Activated CD8-positive, alpha-beta memory T cell treated with anti-CD3 and anti-CD28 coated beads for 48 hours (primary cell): ENCODE measurements around the gene SLC5A1.
"Not testable (repeated sequence)": the region's sequence is repeated elsewhere in the genome, so short reads cannot be mapped to it uniquely, and the experiment has no call there.

Experiments used
- DNase-seq, 3 experiments: peaks; one replicate each; pipeline ENCODE4 v3.0.0-alpha.2; 2020; ENCODE audit warnings: low read depth in 2 of 3, low spot score in 2 of 3

SLC5A1 gene

DNA sequence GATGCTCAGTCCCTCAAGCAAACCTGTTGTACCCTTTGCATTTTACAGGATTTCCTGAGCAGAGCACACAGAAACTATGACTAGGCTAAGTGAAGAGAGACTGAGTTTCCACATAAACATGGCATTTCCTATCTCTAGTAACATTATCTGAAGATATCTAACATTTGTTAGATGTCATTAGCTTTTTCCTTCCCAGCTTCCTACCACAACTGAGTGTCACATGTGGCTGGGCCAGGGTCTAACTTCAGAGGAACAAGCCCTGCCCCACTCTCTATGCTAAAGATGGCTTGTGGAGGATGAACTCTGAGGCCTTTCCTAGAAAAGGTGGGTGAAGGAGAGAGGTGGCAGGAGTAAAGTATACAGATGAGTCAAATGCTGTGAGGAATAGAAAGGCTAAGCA lies 99.5 kb downstream of the SLC5A1 start:
- peak in 1 of 3 experiments; percentile 12 for DNase-seq

DNA sequence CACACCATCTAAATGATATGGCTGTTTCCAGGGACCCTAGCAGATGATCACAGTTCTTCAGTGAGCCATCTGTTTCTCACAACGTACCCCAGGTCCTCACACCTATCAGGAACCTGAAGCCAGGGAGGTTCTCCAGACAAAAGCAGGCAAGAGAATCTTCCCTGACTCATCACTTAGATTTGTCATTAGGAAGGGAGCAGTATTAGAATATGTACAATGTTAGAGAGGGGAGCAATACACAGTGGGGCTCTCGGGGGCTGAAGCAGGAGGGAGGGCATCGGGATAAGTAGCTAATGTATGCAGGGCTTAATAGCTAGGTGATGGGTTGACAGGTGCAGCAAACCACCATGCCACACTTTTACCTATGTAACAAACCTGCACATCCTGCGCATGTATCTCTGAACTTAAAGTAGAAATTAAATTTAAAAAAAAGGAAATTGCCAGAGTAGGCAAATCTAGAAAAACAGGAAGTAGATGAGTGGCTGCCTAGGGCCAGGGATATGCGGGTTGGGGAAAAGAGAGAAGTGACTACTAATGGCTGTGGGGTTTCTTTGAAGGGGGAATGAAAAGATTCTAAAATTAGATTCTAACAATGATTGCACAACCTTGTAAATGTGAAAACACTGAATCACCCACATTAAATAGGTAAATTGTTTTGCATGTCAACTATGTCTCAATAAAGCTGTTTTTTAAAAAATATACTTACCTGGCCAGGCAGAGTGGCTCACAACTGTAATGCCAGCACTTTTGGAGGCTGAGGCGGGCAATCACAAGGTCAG lies 101.6 kb downstream of the SLC5A1 start:
- no peak for DNase-seq

DNA sequence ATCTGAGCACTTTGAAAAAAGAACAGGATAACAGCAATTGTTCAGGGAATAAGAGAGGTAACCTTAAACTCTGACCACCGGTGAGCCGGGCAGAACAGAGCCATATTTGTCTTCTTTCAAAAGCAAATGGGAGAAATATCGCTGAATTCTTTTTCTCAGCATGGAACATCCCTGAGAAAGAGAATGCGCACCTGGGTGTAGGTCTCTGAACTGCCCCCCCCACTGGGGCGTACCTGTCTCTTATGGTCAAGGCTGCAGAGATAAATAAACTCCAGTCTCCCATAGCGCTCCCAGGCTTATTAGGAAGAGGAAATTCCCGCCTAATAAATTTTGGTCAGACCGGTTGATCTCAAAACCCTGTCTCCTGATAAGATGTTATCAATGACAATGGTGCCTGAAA lies 104.1 kb downstream of the SLC5A1 start:
- DNase-seq = not testable (repeated sequence)

DNA sequence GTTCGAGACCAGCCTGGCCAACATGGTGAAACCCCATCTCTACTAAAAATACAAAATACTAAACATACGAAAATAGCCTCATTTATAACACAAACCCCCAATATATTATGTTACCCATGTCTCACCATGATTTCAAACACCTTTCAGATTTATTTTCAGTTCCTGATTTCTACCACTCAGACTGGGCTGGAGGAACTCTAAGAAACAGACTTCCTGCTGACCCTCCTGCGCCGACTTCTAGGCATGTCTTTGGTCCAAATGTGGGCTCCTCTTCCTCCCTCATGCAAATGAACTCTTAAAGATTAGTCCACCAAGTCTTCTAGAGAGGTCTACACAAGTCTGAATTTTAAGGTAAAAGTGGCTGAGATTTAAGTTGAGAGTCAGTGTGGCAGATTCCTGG lies 105.3 kb downstream of the SLC5A1 start:
- DNase-seq = not testable (repeated sequence)

DNA sequence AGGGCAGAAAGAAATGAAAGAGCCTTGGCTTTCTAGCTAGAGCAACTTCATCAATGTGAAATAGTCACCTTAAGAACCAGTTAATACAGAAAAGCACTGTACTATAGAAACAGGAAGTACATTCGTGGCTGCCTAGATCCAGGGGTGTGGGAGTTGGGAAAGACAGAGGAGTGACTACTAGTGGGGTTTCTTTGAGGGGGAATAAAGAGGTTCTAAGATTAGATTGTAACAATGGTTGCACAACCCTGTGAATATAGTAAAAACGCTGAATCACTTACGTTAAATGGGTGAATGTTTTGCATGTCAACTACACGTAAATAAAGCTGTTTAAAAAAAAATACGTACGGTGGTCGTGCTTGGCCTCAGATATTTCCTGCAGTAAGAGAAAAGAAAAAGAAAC lies 107.6 kb downstream of the SLC5A1 start:
- not testable (repeated sequence) for DNase-seq

DNA sequence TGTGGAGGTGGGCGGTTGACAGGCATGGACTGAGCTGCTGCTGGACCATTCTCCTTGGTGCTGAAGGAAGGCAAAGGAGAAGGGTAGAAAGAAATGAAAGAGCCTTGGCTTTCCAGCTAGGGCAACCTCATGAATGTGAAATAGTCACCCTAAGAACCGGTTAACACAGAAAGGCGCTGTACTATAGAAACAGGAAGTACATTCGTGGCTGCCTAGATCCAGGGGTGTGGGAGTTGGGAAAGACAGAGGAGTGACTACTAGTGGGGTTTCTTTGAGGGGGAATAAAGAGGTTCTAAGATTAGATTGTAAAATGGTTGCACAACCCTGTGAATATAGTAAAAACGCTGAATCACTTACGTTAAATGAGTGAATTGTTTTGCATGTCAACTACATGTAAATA lies 108.6 kb downstream of the SLC5A1 start:
- not testable (repeated sequence) for DNase-seq

DNA sequence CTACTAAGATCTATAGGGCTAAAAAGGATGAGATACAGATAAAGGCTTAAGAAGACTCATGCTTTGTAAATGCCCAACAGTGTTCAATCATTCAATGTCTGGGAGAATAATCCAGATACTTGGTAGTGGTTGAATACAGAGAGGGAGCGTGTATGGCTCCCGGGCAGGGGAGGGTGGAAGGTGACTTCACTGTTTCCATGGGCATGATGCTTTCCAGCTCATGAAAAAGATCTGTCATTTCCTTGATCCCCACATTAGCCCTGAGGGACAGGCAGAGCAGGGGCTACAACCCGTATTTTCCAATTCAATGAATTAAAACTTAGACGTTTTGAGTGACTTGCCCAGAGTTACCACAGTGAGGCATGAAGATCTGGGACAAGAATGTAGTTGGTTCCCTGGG lies 111.7 kb downstream of the SLC5A1 start:
- not testable (repeated sequence) for DNase-seq

DNA sequence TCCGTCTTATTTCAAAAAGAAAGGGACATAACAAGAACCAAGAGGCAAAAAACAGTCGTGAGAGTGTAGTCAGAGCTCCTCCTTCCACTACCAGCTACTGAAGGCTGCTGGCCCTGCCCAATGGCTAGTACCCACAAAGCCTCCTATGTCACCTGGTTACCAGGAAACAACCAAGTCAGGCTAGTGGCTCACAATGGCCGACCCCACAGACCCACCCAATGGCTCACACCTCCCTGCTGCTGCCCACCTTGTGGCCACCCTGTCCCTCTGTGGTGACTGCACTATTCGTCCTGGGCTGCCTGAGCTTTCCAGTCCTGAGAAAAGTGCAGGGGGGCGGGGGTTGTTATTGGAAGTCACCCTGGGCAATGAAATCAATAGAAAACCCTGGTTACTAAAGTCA lies 114.6 kb downstream of the SLC5A1 start:
- DNase-seq = not testable (repeated sequence)

DNA sequence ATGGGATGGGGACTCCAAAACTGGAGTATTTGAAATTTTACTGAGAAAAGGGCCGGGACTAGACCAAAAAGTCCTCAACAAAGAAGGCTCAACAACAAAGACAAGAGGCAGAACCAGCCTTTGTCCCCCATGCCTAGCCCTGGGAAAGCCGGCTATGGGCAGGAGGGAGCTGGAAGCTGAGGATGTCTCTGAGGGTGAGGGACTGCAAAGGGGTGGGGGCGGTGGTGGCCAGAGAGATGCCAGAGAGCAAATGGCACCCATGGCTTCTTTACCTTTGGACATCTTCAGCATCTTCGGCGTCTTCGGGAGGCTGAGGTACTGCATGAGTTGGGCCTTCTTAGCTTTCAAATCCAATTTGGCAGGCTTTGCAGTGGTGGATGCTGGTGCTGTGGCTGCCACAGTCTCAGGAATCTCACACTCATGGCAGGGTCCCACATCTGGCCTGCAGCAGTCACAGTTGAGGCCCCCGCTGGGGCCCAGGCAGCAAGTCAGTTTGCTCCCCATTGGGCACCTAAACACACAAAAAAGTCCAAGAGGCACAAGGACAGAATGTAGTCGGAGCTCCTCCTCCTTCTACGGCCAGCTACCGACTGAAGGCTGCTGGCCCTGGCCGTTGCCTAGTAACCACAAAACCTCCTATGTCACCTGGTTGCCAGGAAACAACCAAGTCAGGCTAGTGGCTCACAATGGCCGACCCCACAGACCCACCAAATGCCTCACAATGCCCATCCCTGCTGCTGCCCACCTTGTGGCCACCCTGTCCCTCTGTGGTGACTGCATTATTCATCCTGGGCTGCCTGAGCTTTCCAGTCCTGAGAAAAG lies 115.9 kb downstream of the SLC5A1 start, which contains the start of gene C22orf42:
TSS of gene C22orf42 (minus strand) at position 592 of the 822 bp plus-strand sequence. CDS start at position 504, 88 bp downstream.
- no peak for DNase-seq

DNA sequence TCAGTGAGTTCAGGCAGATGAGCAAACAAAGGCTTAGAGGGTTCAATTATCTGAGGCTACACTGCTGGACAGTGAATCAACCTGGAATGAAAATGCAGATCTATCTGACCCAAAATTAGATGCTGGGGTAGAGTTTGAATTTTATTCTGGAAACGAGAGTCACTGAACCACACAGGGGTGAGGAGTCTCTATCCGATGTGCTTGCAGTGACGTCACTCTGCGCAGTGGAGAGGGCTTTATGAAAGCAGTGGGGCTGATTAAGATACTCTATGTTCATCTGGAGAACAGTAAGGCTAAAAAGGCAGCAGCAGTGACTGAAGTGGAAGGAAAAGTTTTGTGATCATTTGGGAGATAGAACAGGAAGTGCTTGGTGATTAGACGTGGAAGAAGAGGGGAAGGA lies 117.3 kb downstream of the SLC5A1 start:
- not testable (repeated sequence) for DNase-seq
